GM23338 (cell line): ENCODE data around the gene SLC22A3. TPM values are rescaled to one million over a fixed set of nuclear protein-coding genes. Genes with fewer than 3 reads are reported as not detected.

Experiments used
- ATAC-seq: fragments of 200-7000 bp; cut with Tn5 transposase; 3 replicates; pipeline ENCODE4 v1.9.1; 2020
- DNase-seq: peaks from one replicate; pipeline ENCODE4 v3.0.0-alpha.2; 2015; ENCODE audit warnings: low spot score
- H2AFZ ChIP-seq: fragments of 200-600 bp; sonication (generic); 2 replicates; pipeline ENCODE4 v1.8.0; 2016; ENCODE audit warnings: antibody characterized with exemption, mild to moderate bottlenecking, moderate library complexity
- H3F3A ChIP-seq: fragments of 200-600 bp; sonication (generic); replicated peaks from 2 replicates; pipeline ENCODE4 v1.8.0; 2017; ENCODE audit warnings: antibody characterized with exemption, mixed run types, low read depth
- H3K27ac ChIP-seq: fragments of 200-600 bp; sonication (generic); 2 replicates; pipeline ENCODE4 v1.6.1; 2016; ENCODE audit warnings: low read depth
- H3K27me3 ChIP-seq: fragments of 200-600 bp; sonication (generic); 2 replicates; pipeline ENCODE4 v1.8.0; 2016; ENCODE audit warnings: mild to moderate bottlenecking, mixed run types, moderate library complexity; ENCODE audit not compliant: insufficient read depth
- H3K36me3 ChIP-seq: fragments of 200-600 bp; sonication (generic); 2 replicates; pipeline ENCODE4 v1.8.0; 2016; ENCODE audit warnings: mild to moderate bottlenecking; ENCODE audit not compliant: insufficient read depth
- H3K4me1 ChIP-seq: fragments of 200-600 bp; sonication (generic); 2 replicates; pipeline ENCODE4 v1.8.0; 2016; ENCODE audit warnings: mild to moderate bottlenecking, moderate library complexity; ENCODE audit not compliant: insufficient read depth
- H3K4me2 ChIP-seq: fragments of 200-600 bp; sonication (generic); 2 replicates; pipeline ENCODE4 v1.7.1; 2017; ENCODE audit warnings: mixed run types
- H3K4me3 ChIP-seq: fragments of 200-600 bp; sonication (generic); 2 replicates; pipeline ENCODE4 v1.6.1; 2016; ENCODE audit warnings: mixed run types
- H3K79me2 ChIP-seq: fragments of 200-600 bp; sonication (generic); replicated peaks from 2 replicates; pipeline ENCODE4 v1.8.0; 2017; ENCODE audit warnings: mild to moderate bottlenecking; ENCODE audit not compliant: insufficient read depth
- H3K9me2 ChIP-seq: fragments of 200-600 bp; sonication (generic); 2 replicates; pipeline ENCODE4 v1.8.0; 2017; ENCODE audit not compliant: insufficient read depth
- H4K20me1 ChIP-seq: fragments of 200-600 bp; sonication (generic); replicated peaks from 2 replicates; pipeline ENCODE4 v1.8.0; 2017; ENCODE audit warnings: mild to moderate bottlenecking; ENCODE audit not compliant: insufficient read depth
- H3K27ac Mint-ChIP-seq: 2 replicates; pipeline ENCODE4 v1.8.0; 2020; ENCODE audit warnings: inconsistent platforms, mild to moderate bottlenecking, moderate library complexity, mixed read lengths
- H3K27me3 Mint-ChIP-seq: 3 replicates; pipeline ENCODE4 v1.8.0; 2022; ENCODE audit warnings: low read depth, mild to moderate bottlenecking, moderate library complexity, mixed read lengths, inconsistent platforms; ENCODE audit not compliant: insufficient read depth, poor library complexity
- H3K36me3 Mint-ChIP-seq: 3 replicates; pipeline ENCODE4 v1.8.0; 2021; ENCODE audit warnings: low read depth, mild to moderate bottlenecking, inconsistent platforms, moderate library complexity, mixed read lengths
- H3K4me1 Mint-ChIP-seq: 3 replicates; pipeline ENCODE4 v1.8.0; 2020; ENCODE audit warnings: mild to moderate bottlenecking, inconsistent platforms, mixed read lengths
- H3K4me3 Mint-ChIP-seq: 3 replicates; pipeline ENCODE4 v1.8.0; 2021; ENCODE audit warnings: moderate library complexity, mild to moderate bottlenecking, inconsistent platforms, mixed read lengths
- H3K9me3 Mint-ChIP-seq: 3 replicates; pipeline ENCODE4 v1.8.0; 2020; ENCODE audit warnings: moderate library complexity, mild to moderate bottlenecking, inconsistent platforms, mixed read lengths
- CREB1 ChIP-seq: fragments of 250-450 bp; sonication (Bioruptor Pico); IDR thresholded peaks from 2 replicates; pipeline ENCODE4 v1.5.0; 2020; ENCODE audit warnings: low read depth, mild to moderate bottlenecking, moderate library complexity
- EZH2 ChIP-seq: fragments of 200-600 bp; sonication (generic); IDR thresholded peaks from one replicate; pipeline ENCODE4 v1.8.0; 2017; ENCODE audit warnings: antibody characterized with exemption, mild to moderate bottlenecking, low read depth; ENCODE audit not compliant: unreplicated experiment
- EZH2phosphoT487 ChIP-seq: fragments of 200-600 bp; sonication (generic); IDR thresholded peaks from one replicate; pipeline ENCODE4 v1.8.1; 2018; ENCODE audit warnings: antibody characterized with exemption; ENCODE audit not compliant: unreplicated experiment
- NANOG ChIP-seq: IDR thresholded peaks from 2 replicates; pipeline ENCODE4 v1.6.1; 2016; ENCODE audit warnings: antibody characterized with exemption, borderline replicate concordance
- POLR2AphosphoS5 ChIP-seq: IDR thresholded peaks from 2 replicates; pipeline ENCODE4 v1.6.1; 2016; ENCODE audit warnings: antibody characterized with exemption, low read depth
- REST ChIP-seq: IDR thresholded peaks from one replicate; pipeline ENCODE4 v1.6.1; 2018; ENCODE audit warnings: antibody characterized with exemption; ENCODE audit not compliant: unreplicated experiment
- STAT1 ChIP-seq: IDR thresholded peaks from one replicate; pipeline ENCODE4 v1.6.1; 2016; ENCODE audit warnings: antibody characterized with exemption; ENCODE audit not compliant: unreplicated experiment
- ZNF331 ChIP-seq: fragments of 250-450 bp; sonication (Bioruptor Pico); IDR thresholded peaks from 2 replicates; pipeline ENCODE4 v1.5.0; 2020; ENCODE audit warnings: low read depth, mild to moderate bottlenecking, moderate library complexity
- polyA plus RNA-seq: library from polyadenylated mRNA; unstranded; fragments of >200 nt; fragmentation: Nextera tagmentation; extraction: Ambion mirVana; gene quantifications from 2 replicates; pipeline ENCODE4 v1.2.1, GENCODE V29; 2016
- total RNA-seq: library from RNA; depleted of rRNA; stranded (reverse); fragments of >200 nt; shearing (Covaris generic); gene quantifications from 2 replicates; pipeline ENCODE4 v1.2.3, GENCODE V29; 2014
- TF ChIP-seq, protein P1 (sequence below), 2 experiments: fragments of 200-600 bp in 1 of 2; sonication (generic) in 1 of 2; conservative IDR thresholded peaks; 2 replicates each; pipeline versions ENCODE4 v1.5.1 to v1.6.1; 2016 to 2017; ENCODE audit warnings: antibody characterized with exemption in 2 of 2, low read depth in 2 of 2, mild to moderate bottlenecking in 2 of 2, moderate library complexity in 1 of 2
- TF ChIP-seq, protein P2 (sequence below): fragments of 250-450 bp; sonication (Bioruptor Pico); IDR thresholded peaks from 2 replicates; pipeline ENCODE4 v1.5.0; 2020; ENCODE audit warnings: mild to moderate bottlenecking, moderate library complexity

The SLC22A3 gene
- total and polyA plus RNA-seq, 2 experiments from 2014 or later = 0.78 to 3.2 TPM

- TF ChIP-seq, protein P1, sequence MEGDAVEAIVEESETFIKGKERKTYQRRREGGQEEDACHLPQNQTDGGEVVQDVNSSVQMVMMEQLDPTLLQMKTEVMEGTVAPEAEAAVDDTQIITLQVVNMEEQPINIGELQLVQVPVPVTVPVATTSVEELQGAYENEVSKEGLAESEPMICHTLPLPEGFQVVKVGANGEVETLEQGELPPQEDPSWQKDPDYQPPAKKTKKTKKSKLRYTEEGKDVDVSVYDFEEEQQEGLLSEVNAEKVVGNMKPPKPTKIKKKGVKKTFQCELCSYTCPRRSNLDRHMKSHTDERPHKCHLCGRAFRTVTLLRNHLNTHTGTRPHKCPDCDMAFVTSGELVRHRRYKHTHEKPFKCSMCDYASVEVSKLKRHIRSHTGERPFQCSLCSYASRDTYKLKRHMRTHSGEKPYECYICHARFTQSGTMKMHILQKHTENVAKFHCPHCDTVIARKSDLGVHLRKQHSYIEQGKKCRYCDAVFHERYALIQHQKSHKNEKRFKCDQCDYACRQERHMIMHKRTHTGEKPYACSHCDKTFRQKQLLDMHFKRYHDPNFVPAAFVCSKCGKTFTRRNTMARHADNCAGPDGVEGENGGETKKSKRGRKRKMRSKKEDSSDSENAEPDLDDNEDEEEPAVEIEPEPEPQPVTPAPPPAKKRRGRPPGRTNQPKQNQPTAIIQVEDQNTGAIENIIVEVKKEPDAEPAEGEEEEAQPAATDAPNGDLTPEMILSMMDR (conservative IDR thresholded peaks at IDR 0.05; ENCODE audit: low read depth in 2 of 2) = no peak
- TF ChIP-seq STAT1 = no peak
- no peak for TF ChIP-seq POLR2AphosphoS5
- TF ChIP-seq EZH2phosphoT487 = no peak
Observed at GRCh38 chr6:160378218-160378617, 30.0 kb downstream of the SLC22A3 start (continued).

GRCh38 chr6:160378882-160379281, 30.7 kb downstream of the SLC22A3 start:
- Histone ChIP-seq H2AFZ (no peak overlapping the region), H3K4me3 (no peak overlapping the region), H3F3A (no peaks in the 10 kb centered on the region), H3K9me2 (no peaks in the 10 kb centered on the region), H4K20me1 (no peaks in the 10 kb centered on the region), H3K4me1 (no peaks in the 10 kb centered on the region), H3K4me2 (no peak overlapping the region), H3K27me3 (no peaks in the 10 kb centered on the region), H3K27ac (no peak overlapping the region), H3K36me3 (no peaks in the 10 kb centered on the region), H3K79me2 (no peaks in the 10 kb centered on the region)
- ATAC-seq (no peak), DNase-seq (no peak)
- H3K27ac Mint-ChIP-seq = no peak overlapping the region
- no peaks in the 10 kb centered on the region for H3K36me3 Mint-ChIP-seq
- no peak overlapping the region for H3K4me3 Mint-ChIP-seq
- TF ChIP-seq, protein P2, sequence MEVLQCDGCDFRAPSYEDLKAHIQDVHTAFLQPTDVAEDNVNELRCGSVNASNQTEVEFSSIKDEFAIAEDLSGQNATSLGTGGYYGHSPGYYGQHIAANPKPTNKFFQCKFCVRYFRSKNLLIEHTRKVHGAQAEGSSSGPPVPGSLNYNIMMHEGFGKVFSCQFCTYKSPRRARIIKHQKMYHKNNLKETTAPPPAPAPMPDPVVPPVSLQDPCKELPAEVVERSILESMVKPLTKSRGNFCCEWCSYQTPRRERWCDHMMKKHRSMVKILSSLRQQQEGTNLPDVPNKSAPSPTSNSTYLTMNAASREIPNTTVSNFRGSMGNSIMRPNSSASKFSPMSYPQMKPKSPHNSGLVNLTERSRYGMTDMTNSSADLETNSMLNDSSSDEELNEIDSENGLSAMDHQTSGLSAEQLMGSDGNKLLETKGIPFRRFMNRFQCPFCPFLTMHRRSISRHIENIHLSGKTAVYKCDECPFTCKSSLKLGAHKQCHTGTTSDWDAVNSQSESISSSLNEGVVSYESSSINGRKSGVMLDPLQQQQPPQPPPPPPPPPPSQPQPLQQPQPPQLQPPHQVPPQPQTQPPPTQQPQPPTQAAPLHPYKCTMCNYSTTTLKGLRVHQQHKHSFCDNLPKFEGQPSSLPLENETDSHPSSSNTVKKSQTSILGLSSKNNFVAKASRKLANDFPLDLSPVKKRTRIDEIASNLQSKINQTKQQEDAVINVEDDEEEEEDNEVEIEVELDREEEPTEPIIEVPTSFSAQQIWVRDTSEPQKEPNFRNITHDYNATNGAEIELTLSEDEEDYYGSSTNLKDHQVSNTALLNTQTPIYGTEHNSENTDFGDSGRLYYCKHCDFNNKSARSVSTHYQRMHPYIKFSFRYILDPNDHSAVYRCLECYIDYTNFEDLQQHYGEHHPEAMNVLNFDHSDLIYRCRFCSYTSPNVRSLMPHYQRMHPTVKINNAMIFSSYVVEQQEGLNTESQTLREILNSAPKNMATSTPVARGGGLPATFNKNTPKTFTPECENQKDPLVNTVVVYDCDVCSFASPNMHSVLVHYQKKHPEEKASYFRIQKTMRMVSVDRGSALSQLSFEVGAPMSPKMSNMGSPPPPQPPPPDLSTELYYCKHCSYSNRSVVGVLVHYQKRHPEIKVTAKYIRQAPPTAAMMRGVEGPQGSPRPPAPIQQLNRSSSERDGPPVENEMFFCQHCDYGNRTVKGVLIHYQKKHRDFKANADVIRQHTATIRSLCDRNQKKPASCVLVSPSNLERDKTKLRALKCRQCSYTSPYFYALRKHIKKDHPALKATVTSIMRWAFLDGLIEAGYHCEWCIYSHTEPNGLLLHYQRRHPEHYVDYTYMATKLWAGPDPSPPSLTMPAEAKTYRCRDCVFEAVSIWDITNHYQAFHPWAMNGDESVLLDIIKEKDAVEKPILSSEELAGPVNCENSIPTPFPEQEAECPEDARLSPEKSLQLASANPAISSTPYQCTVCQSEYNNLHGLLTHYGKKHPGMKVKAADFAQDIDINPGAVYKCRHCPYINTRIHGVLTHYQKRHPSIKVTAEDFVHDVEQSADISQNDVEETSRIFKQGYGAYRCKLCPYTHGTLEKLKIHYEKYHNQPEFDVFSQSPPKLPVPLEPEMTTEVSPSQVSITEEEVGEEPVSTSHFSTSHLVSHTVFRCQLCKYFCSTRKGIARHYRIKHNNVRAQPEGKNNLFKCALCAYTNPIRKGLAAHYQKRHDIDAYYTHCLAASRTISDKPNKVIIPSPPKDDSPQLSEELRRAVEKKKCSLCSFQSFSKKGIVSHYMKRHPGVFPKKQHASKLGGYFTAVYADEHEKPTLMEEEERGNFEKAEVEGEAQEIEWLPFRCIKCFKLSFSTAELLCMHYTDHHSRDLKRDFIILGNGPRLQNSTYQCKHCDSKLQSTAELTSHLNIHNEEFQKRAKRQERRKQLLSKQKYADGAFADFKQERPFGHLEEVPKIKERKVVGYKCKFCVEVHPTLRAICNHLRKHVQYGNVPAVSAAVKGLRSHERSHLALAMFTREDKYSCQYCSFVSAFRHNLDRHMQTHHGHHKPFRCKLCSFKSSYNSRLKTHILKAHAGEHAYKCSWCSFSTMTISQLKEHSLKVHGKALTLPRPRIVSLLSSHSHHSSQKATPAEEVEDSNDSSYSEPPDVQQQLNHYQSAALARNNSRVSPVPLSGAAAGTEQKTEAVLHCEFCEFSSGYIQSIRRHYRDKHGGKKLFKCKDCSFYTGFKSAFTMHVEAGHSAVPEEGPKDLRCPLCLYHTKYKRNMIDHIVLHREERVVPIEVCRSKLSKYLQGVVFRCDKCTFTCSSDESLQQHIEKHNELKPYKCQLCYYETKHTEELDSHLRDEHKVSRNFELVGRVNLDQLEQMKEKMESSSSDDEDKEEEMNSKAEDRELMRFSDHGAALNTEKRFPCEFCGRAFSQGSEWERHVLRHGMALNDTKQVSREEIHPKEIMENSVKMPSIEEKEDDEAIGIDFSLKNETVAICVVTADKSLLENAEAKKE (CRISPR knock-in tag) = no peak
- TF ChIP-seq POLR2AphosphoS5 (no peak), CREB1 (CRISPR knock-in tag) (no peak), REST (no peak), EZH2phosphoT487 (no peak), ZNF331 (no peak), STAT1 (no peak), EZH2 (no peak), NANOG (no peak)
- TF ChIP-seq, protein P1 (conservative IDR thresholded peaks at IDR 0.05; ENCODE audit: low read depth in 2 of 2) = no peak
- no peaks in the 10 kb centered on the region for H3K4me1 Mint-ChIP-seq
- H3K27me3 Mint-ChIP-seq = peaks cover 4% of the 10 kb centered on the region
- H3K9me3 Mint-ChIP-seq = peaks cover 10% of the 10 kb centered on the region; the same call in 2 of the 3 replicates
